Gastroesophageal sphincter (tissue), 3 donors: ENCODE measurements around the gene UBIAD1.

ENCODE experiments used
- CTCF ChIP-seq, 4 experiments: fragments of 200-600 bp in 2 of 4; fragments of 450-650 bp in 2 of 4; sonication (generic) in 1 of 4; IDR thresholded peaks; one replicate each; pipeline ENCODE4 v1.5.1; 2017 to 2019; ENCODE audit warnings: antibody characterized with exemption in 4 of 4, mild to moderate bottlenecking in 2 of 4, moderate library complexity in 2 of 4
- POLR2A ChIP-seq, 2 donors: fragments of 450-650 bp; IDR thresholded peaks; one replicate each; pipeline ENCODE4 v1.6.1; 2017; ENCODE audit warnings: antibody characterized with exemption in 2 of 2, mild to moderate bottlenecking in 2 of 2, moderate library complexity in 1 of 2
- POLR2AphosphoS5 ChIP-seq: sonication (generic); formaldehyde crosslinking; IDR thresholded peaks from one replicate; pipeline ENCODE4 v1.6.1; 2017; ENCODE audit warnings: antibody characterized with exemption

GRCh38 chr1:11233208-11233607 lies 39.8 kb upstream of the UBIAD1 start:
- TF ChIP-seq CTCF (IDR thresholded peaks at IDR 0.05) (no peak), POLR2A (IDR thresholded peaks at IDR 0.05) (no peak), POLR2AphosphoS5 (no peak)
